HEK293T (cell line): ENCODE data around the gene TXNDC11.

Experiments used
- CTCF ChIA-PET: fragments of 350-600 bp; formaldehyde crosslinking; extraction: SDS; loops from one replicate; lab custom pipeline; 2021; ENCODE audit warnings: antibody characterized with exemption, inconsistent platforms; lab: Yijun Ruan, JAX
- POLR2A ChIA-PET: fragments of 350-600 bp; formaldehyde crosslinking; extraction: SDS; loops from one replicate; lab custom pipeline; 2020; ENCODE audit warnings: antibody characterized with exemption, inconsistent platforms; lab: Yijun Ruan, JAX
- DNase-seq: peaks from one replicate; pipeline ENCODE4 v3.0.0; 2012; ENCODE audit warnings: mixed read lengths; ENCODE audit errors: extremely low spot score
- ARNT ChIP-seq: fragments of 450-650 bp; IDR thresholded peaks from 2 replicates; pipeline ENCODE4 v1.6.1; 2017; ENCODE audit warnings: mild to moderate bottlenecking
- BHLHE40 ChIP-seq: fragments of 450-650 bp; IDR thresholded peaks from 2 replicates; pipeline ENCODE4 v1.6.1; 2016; ENCODE audit warnings: mild to moderate bottlenecking, moderate library complexity, borderline replicate concordance
- CTBP1 ChIP-seq: fragments of 450-650 bp; IDR thresholded peaks from 2 replicates; pipeline ENCODE4 v1.6.1; 2016; ENCODE audit warnings: borderline replicate concordance
- ELF4 ChIP-seq: fragments of 450-650 bp; IDR thresholded peaks from 2 replicates; pipeline ENCODE4 v1.6.1; 2017; ENCODE audit warnings: antibody characterized with exemption
- FOXA1 ChIP-seq: fragments of 450-650 bp; IDR thresholded peaks from 2 replicates; pipeline ENCODE4 v1.6.1; 2016; ENCODE audit warnings: mild to moderate bottlenecking
- FOXK2 ChIP-seq: fragments of 450-650 bp; IDR thresholded peaks from 2 replicates; pipeline ENCODE4 v1.6.1; 2016; ENCODE audit warnings: mild to moderate bottlenecking
- FOXM1 ChIP-seq: fragments of 450-650 bp; IDR thresholded peaks from 2 replicates; pipeline ENCODE4 v1.6.1; 2017; ENCODE audit warnings: mild to moderate bottlenecking, borderline replicate concordance
- HDGF ChIP-seq: fragments of 450-650 bp; IDR thresholded peaks from 2 replicates; pipeline ENCODE4 v1.6.1; 2017; ENCODE audit warnings: antibody characterized with exemption, borderline replicate concordance
- L3MBTL2 ChIP-seq: fragments of 450-650 bp; conservative IDR thresholded peaks from 2 replicates; pipeline ENCODE4 v1.6.1; 2016; ENCODE audit warnings: mild to moderate bottlenecking
- LEF1 ChIP-seq: fragments of 450-650 bp; IDR thresholded peaks from 2 replicates; pipeline ENCODE4 v1.6.1; 2017; ENCODE audit warnings: mild to moderate bottlenecking, borderline replicate concordance
- NFRKB ChIP-seq: fragments of 450-650 bp; IDR thresholded peaks from 2 replicates; pipeline ENCODE4 v1.6.1; 2016; ENCODE audit warnings: mild to moderate bottlenecking, moderate library complexity
- PKNOX1 ChIP-seq: fragments of 450-650 bp; IDR thresholded peaks from 2 replicates; pipeline ENCODE4 v1.6.1; 2016
- SP1 ChIP-seq: fragments of 450-650 bp; IDR thresholded peaks from 2 replicates; pipeline ENCODE4 v1.6.1; 2017
- SUZ12 ChIP-seq: fragments of 450-650 bp; IDR thresholded peaks from 2 replicates; pipeline ENCODE4 v1.6.1; 2016; ENCODE audit warnings: mild to moderate bottlenecking
- TARDBP ChIP-seq: fragments of 450-650 bp; IDR thresholded peaks from 2 replicates; pipeline ENCODE4 v1.6.1; 2016
- ZNF384 ChIP-seq: fragments of 450-650 bp; IDR thresholded peaks from 2 replicates; pipeline ENCODE4 v1.6.1; 2016

TXNDC11 gene

GRCh38 chr16:11687601-11688519 lies 54.8 kb downstream of the TXNDC11 start:
- CTCF ChIA-PET = interaction anchor here (0.5 kb wide), 1 partner anchor 63 kb away, joined by 3 read pairs; no protein-coding TSS in a partner anchor
- POLR2A ChIA-PET = interaction anchor here (1.2 kb wide), 1 partner anchor 55 kb away, joined by 3 read pairs; the partner anchor contains the start of gene TXNDC11
- DNase-seq = no peak
- no peak for TF ChIP-seq FOXK2
- no peak for TF ChIP-seq PKNOX1
- no peak for TF ChIP-seq LEF1
- no peak for TF ChIP-seq HDGF
- TF ChIP-seq ELF4 = no peak
- no peak for TF ChIP-seq SP1
- no peak for TF ChIP-seq FOXA1
- TF ChIP-seq BHLHE40 = no peak
- no peak for TF ChIP-seq NFRKB
- TF ChIP-seq TARDBP = no peak
- no peak for TF ChIP-seq FOXM1
- TF ChIP-seq CTBP1 = no peak
- TF ChIP-seq SUZ12 = no peak
- no peak for TF ChIP-seq ARNT
- TF ChIP-seq ZNF384 = no peak
- no peak for TF ChIP-seq L3MBTL2

- TF ChIP-seq SUZ12 (no peak), PKNOX1 (no peak), FOXK2 (no peak), ZNF384 (no peak)
- no peak for DNase-seq
- ChIA-PET POLR2A (no interaction called here), CTCF (no interaction called here)
Observed at GRCh38 chr16:11686713-11687380, 55.8 kb downstream of the TXNDC11 start.

GRCh38 chr16:11685844-11686618 lies 56.6 kb downstream of the TXNDC11 start:
- ChIA-PET POLR2A (no interaction called here), CTCF (no interaction called here)
- DNase-seq = no peak
- TF ChIP-seq FOXM1 (no peak), CTBP1 (no peak), L3MBTL2 (no peak), FOXA1 (no peak), FOXK2 (no peak), ELF4 (no peak), NFRKB (no peak), TARDBP (no peak), SP1 (no peak), BHLHE40 (no peak), ZNF384 (no peak)

- ChIA-PET CTCF (no interaction called here), POLR2A (no interaction called here)
- DNase-seq = no peak
- TF ChIP-seq HDGF = no peak
- no peak for TF ChIP-seq FOXM1
- no peak for TF ChIP-seq ELF4
- TF ChIP-seq SP1 = no peak
- TF ChIP-seq SUZ12 = no peak
- no peak for TF ChIP-seq L3MBTL2
- no peak for TF ChIP-seq TARDBP
- TF ChIP-seq BHLHE40 = no peak
- TF ChIP-seq FOXA1 = no peak
- no peak for TF ChIP-seq FOXK2
- TF ChIP-seq LEF1 = no peak
- no peak for TF ChIP-seq CTBP1
- no peak for TF ChIP-seq ARNT
Observed at GRCh38 chr16:11684231-11685025, 58.2 kb downstream of the TXNDC11 start.

- no peak for DNase-seq
- POLR2A ChIA-PET = no interaction called here
- CTCF ChIA-PET = no interaction called here
- TF ChIP-seq CTBP1 (no peak), FOXK2 (no peak), SUZ12 (no peak), SP1 (no peak), L3MBTL2 (no peak)
Observed at GRCh38 chr16:11683145-11683544, 59.5 kb downstream of the TXNDC11 start.
